Measurements from ENCODE around the gene KRT8.
A peak's percentile ranks its signal among the peaks of the same experiment; 100 is the strongest.

KRT8 gene

DNA sequence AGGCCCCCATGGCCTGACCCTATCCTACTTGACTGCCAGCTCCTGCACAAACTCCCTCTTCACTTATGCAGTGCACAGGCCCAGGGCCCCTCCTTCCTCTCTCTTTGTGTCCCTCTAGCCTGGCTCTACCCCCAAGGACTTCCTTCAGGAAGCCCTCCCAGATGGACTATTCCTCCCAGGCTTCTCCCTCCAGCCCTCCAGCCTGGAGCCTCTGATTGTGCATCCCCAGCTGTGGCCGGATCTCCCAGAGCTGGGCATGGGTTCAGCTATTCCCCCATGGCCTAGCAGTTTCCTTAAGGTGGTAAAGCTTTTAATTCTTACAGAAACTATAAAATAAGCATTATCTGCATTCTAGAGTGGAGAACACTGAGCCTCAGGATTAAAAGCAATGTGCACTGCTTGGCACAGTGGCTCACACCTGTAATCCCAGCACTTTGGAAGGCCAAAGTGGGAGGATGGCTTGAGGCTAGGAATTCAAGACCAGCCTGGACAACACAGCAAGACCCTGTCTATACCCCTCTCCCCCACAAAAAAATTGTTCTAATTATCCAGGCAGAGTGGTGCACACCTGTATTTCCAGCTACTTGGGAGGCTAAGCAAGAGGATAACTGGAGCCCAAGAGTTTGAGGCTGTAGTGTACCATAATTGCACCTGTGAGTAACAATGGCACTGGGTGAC is 16.8 kb upstream of the KRT8 start:
- peaks cover 8% of the 10 kb centered on the region for H3K27me3 ChIP-seq (replicated peaks; ENCODE audit: control insufficient read depth, insufficient read depth, low read length)
- DNase-seq (ENCODE audit: low read depth), result no peak
- H3K4me1 ChIP-seq (ENCODE audit: control insufficient read depth, insufficient read depth, low read length), result peaks cover 17% of the 10 kb centered on the region
- no peaks in the 10 kb centered on the region for H3K36me3 ChIP-seq (ENCODE audit: control insufficient read depth, insufficient read depth, low read length, severe bottlenecking)
- H3K4me3 ChIP-seq (ENCODE audit: low read length), result no peak overlapping the region
- no peak overlapping the region for H3K9ac ChIP-seq (ENCODE audit: low read length)
- no peaks in the 10 kb centered on the region for H3K9me3 ChIP-seq (ENCODE audit: control insufficient read depth, low read length)

DNA sequence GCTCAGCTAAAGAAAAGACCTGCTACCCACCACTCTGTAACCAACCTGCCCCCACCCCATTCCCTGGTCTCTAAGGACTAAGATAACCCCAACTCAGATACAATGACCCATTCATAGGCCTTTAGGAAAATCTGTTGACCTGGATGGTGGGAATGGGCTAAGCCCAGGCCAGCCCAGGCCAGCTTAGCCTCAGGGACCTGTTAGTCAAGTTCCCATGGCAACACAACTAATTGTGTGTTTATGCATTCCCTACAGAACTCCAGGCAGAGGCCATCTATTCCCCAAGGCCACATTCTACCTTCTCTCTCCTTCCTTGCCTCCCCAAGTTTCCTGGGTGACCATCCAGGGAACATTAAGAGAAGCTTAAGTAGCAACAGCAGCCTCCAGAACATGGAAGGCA is 16.1 kb upstream of the KRT8 start:
- Histone ChIP-seq H3K9me3 (ENCODE audit: control insufficient read depth, low read length) (peaks cover 5% of the 10 kb centered on the region), H3K36me3 (ENCODE audit: control insufficient read depth, insufficient read depth, low read length, severe bottlenecking) (no peaks in the 10 kb centered on the region), H3K4me3 (ENCODE audit: low read length) (no peak overlapping the region), H3K27me3 (replicated peaks; ENCODE audit: control insufficient read depth, insufficient read depth, low read length) (peaks cover 15% of the 10 kb centered on the region), H3K9ac (ENCODE audit: low read length) (no peak overlapping the region), H3K4me1 (ENCODE audit: control insufficient read depth, insufficient read depth, low read length) (peaks cover 14% of the 10 kb centered on the region)
- DNase-seq (ENCODE audit: low read depth), result peak; percentile 9

DNA sequence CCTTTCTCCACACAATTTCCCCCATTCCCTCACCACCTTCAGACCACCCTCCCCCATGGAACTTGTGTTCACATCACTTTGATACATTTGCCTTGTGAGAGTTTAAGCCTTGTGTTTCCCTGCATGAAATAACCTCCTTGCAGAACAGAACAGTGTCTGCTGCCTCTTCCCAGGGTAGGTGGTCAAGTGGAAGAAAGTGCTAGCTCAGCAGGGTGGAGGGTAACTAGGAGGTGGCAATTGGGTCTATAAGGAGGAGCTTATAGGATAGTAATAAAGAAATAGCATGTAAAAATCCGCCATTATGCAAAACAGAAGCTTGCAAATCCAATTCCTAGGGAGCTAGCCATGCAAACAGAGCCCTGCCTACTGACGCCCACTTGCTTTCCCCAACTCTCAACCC is 13.9 kb upstream of the KRT8 start:
- no peak overlapping the region for H3K9ac ChIP-seq (ENCODE audit: low read length)
- no peaks in the 10 kb centered on the region for H3K36me3 ChIP-seq (ENCODE audit: control insufficient read depth, insufficient read depth, low read length, severe bottlenecking)
- DNase-seq (ENCODE audit: low read depth), result no peak
- no peak overlapping the region for H3K4me3 ChIP-seq (ENCODE audit: low read length)
- H3K4me1 ChIP-seq (ENCODE audit: control insufficient read depth, insufficient read depth, low read length), result no peaks in the 10 kb centered on the region
- H3K27me3 ChIP-seq (replicated peaks; ENCODE audit: control insufficient read depth, insufficient read depth, low read length), result peaks cover 23% of the 10 kb centered on the region
- H3K9me3 ChIP-seq (ENCODE audit: control insufficient read depth, low read length), result peaks cover 5% of the 10 kb centered on the region

DNA sequence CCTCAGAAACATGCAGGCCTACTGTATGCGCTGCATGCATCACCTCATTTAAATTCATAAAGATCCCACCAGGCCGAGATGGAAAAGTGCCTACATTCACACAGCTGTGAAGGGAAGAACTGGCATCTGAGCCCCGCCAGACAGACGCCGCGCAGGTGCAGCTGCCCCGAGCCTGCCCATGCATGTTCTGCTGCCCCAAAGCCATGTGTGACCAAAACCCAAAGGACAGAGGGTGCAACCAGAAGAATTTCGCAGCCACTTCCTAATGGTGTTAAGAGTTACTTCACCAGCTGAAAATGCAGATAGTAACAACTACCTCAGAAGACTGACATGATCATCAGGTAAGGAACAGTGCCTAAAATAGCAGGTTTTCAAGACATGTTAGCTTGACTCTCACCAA is 13.5 kb upstream of the KRT8 start:
- H3K4me3 ChIP-seq (ENCODE audit: low read length), result no peak overlapping the region
- peaks cover 5% of the 10 kb centered on the region for H3K9me3 ChIP-seq (ENCODE audit: control insufficient read depth, low read length)
- H3K27me3 ChIP-seq (replicated peaks; ENCODE audit: control insufficient read depth, insufficient read depth, low read length), result peaks cover 23% of the 10 kb centered on the region
- no peaks in the 10 kb centered on the region for H3K36me3 ChIP-seq (ENCODE audit: control insufficient read depth, insufficient read depth, low read length, severe bottlenecking)
- no peak for DNase-seq (ENCODE audit: low read depth)
- no peak overlapping the region for H3K9ac ChIP-seq (ENCODE audit: low read length)
- no peaks in the 10 kb centered on the region for H3K4me1 ChIP-seq (ENCODE audit: control insufficient read depth, insufficient read depth, low read length)

DNA sequence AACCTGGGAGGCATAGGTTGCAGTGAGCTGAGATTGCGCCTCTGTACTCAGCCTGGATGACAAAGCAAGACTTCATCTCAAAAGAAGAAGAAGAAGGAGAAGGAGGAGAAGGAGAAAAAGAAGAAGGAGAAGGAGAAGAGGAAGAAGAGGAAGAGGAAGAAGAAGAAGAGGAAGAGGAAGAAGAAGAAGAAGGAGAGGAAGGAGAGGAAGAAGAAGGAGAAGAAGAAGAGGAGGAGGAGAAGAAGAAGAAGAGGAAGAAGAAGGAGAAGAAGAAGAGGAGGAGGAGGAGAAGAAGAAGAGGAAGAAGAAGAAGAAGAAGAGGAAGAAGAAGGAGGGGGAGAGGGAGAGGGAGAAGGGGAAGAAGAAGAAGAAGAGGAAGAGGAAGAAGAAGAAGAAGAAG is 12.9 kb upstream of the KRT8 start:
- H3K9ac ChIP-seq (ENCODE audit: low read length), result no peak overlapping the region
- H3K9me3 ChIP-seq (ENCODE audit: control insufficient read depth, low read length), result peaks cover 5% of the 10 kb centered on the region
- H3K36me3 ChIP-seq (ENCODE audit: control insufficient read depth, insufficient read depth, low read length, severe bottlenecking), result no peaks in the 10 kb centered on the region
- H3K4me1 ChIP-seq (ENCODE audit: control insufficient read depth, insufficient read depth, low read length), result no peaks in the 10 kb centered on the region
- no peak overlapping the region for H3K4me3 ChIP-seq (ENCODE audit: low read length)
- H3K27me3 ChIP-seq (replicated peaks; ENCODE audit: control insufficient read depth, insufficient read depth, low read length), result peaks cover 25% of the 10 kb centered on the region
- no peak for DNase-seq (ENCODE audit: low read depth)

DNA sequence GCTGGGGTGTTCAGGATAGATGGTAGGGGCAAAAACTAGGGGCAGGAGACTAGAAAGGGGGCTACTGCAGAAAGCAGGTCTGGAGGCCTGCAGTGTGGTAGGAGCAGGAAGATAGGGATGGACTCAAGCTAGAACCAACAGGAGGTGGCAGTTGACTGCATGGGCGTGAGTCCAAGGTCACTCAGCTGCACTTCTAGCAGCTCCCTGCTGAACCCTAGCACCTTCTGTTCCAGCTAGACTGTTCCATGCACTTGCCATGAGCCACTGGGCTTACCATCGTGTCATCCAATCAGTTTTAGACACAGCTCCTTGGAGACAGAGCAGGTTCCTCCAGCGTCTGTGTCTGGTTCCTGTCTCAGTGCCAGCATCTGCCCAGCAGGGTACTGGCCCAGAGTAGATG is 11.3 kb upstream of the KRT8 start:
- Histone ChIP-seq H3K27me3 (replicated peaks; ENCODE audit: control insufficient read depth, insufficient read depth, low read length) (peaks cover 30% of the 10 kb centered on the region), H3K36me3 (ENCODE audit: control insufficient read depth, insufficient read depth, low read length, severe bottlenecking) (no peaks in the 10 kb centered on the region), H3K9ac (ENCODE audit: low read length) (no peak overlapping the region), H3K9me3 (ENCODE audit: control insufficient read depth, low read length) (peaks cover 5% of the 10 kb centered on the region), H3K4me3 (ENCODE audit: low read length) (no peak overlapping the region), H3K4me1 (ENCODE audit: control insufficient read depth, insufficient read depth, low read length) (no peaks in the 10 kb centered on the region)
- DNase-seq (ENCODE audit: low read depth), result no peak

DNA sequence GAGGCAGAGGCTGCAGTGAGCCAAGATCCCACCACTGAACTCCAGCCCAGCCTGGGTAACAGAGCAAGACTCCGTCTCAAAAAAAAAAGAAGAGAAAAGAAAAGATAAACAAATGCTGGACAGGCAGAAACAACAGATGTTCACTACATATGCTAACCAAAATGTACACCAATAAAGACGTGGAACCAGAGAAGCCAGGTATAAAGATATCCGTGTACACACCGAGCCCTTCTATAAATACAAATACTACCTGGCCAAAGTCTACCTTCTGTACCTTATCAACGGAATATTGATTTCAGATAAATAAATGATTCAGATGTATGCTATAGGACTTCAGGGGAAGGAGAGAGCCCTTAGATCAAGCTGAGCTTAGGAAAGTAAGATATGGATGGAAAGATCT is 10.8 kb upstream of the KRT8 start:
- H3K27me3 ChIP-seq (replicated peaks; ENCODE audit: control insufficient read depth, insufficient read depth, low read length), result peaks cover 30% of the 10 kb centered on the region

DNA sequence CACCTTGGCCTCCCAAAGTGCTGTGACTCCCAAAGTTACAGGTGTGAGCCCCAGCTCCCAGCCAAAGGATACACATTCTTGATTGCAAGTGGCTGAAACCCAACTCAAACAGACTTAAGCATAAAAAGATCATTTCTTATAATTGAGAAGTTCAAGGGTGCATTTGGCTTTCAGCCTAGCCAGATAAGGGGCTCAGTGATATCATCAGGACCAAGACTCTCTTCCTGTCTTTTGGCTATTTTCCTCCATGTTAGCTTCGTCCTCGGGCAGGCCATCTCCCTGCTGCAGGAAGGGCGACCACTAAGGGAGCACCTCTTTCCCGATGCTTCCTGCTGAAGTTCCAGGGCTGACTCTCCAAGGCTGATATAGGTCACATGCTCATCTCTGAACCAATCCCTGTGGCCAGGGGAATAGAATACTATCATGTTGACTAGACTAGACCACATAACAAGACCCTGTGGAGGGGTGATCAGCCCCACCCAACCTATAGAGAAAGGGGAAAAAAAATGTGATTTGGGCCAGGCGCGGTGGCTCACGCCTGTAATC is 9.8 kb upstream of the KRT8 start:
- no peak for DNase-seq (ENCODE audit: low read depth)
- Histone ChIP-seq H3K27me3 (replicated peaks; ENCODE audit: control insufficient read depth, insufficient read depth, low read length) (peaks cover 30% of the 10 kb centered on the region), H3K9me3 (ENCODE audit: control insufficient read depth, low read length) (peaks cover 5% of the 10 kb centered on the region), H3K9ac (ENCODE audit: low read length) (no peak overlapping the region), H3K4me3 (ENCODE audit: low read length) (no peak overlapping the region), H3K36me3 (ENCODE audit: control insufficient read depth, insufficient read depth, low read length, severe bottlenecking) (no peaks in the 10 kb centered on the region), H3K4me1 (ENCODE audit: control insufficient read depth, insufficient read depth, low read length) (no peaks in the 10 kb centered on the region)

More for the DNA sequence above, 10.8 kb upstream of the KRT8 start:
- Histone ChIP-seq H3K4me1 (ENCODE audit: control insufficient read depth, insufficient read depth, low read length) (no peaks in the 10 kb centered on the region), H3K9ac (ENCODE audit: low read length) (no peak overlapping the region), H3K4me3 (ENCODE audit: low read length) (no peak overlapping the region), H3K9me3 (ENCODE audit: control insufficient read depth, low read length) (peaks cover 5% of the 10 kb centered on the region), H3K36me3 (ENCODE audit: control insufficient read depth, insufficient read depth, low read length, severe bottlenecking) (no peaks in the 10 kb centered on the region)
- DNase-seq (ENCODE audit: low read depth), result no peak

DNA sequence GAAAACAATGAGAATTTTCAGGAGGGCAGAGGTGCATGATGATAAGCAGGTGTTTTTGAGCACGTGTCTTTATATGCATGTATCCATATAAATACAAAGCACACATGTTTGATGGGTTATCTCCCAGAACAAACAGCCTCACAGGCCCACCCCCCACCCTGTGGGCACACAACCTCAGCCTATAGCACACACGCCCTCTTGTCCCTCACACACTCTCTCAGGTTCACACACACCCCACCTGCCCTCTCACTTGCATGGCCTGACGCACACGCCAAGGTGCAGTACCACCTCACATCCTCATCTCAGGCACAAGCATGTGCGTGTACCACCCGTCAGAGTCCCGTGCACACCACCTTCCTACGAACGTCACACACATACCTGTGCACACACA is 8.6 kb upstream of the KRT8 start:
- H3K4me1 ChIP-seq (ENCODE audit: control insufficient read depth, insufficient read depth, low read length), result no peaks in the 10 kb centered on the region
- H3K9me3 ChIP-seq (ENCODE audit: control insufficient read depth, low read length), result peaks cover 5% of the 10 kb centered on the region
- H3K36me3 ChIP-seq (ENCODE audit: control insufficient read depth, insufficient read depth, low read length, severe bottlenecking), result no peaks in the 10 kb centered on the region
- H3K4me3 ChIP-seq (ENCODE audit: low read length), result no peak overlapping the region
- H3K9ac ChIP-seq (ENCODE audit: low read length), result no peak overlapping the region
- no peak for DNase-seq (ENCODE audit: low read depth)
- peaks cover 30% of the 10 kb centered on the region for H3K27me3 ChIP-seq (replicated peaks; ENCODE audit: control insufficient read depth, insufficient read depth, low read length)

DNA sequence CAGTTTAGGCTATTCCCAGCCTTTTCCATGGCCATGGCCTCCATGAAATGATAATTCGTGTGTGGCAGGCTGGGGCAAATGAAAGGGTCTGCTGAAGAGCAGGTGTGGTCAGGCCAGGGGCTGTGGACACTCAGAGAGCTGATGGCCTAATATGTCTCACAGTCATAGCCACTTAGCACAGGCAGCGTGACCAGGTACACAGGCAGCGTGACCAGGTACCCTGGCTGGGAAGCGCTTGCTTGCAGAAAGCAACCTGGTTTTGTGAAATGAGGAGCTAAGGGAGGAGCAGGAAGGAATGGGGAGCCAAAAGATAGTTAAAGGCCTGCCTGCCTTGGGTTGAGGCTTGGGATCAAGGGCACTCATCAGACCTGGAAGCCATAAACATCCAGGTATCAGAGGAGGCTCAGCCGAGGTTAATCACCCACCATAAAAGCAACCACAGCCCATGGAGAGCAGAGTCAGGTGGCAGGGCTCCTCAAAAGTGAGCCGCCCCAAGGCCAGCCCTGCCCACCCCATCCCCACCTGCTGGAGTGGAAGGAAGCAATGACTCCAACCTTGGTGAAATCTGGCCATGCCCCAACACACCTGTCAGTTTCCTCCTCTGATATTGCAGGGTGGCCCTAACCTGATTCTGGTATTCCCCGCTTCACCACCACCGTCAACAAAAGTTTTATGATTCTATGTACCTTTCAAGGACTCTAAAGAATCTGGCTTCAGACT is 8.0 kb upstream of the KRT8 start:
- Histone ChIP-seq H3K4me3 (ENCODE audit: low read length) (no peak overlapping the region), H3K36me3 (ENCODE audit: control insufficient read depth, insufficient read depth, low read length, severe bottlenecking) (no peaks in the 10 kb centered on the region), H3K27me3 (replicated peaks; ENCODE audit: control insufficient read depth, insufficient read depth, low read length) (peaks cover 25% of the 10 kb centered on the region), H3K9ac (ENCODE audit: low read length) (no peak overlapping the region), H3K4me1 (ENCODE audit: control insufficient read depth, insufficient read depth, low read length) (peaks cover 1% of the 10 kb centered on the region), H3K9me3 (ENCODE audit: control insufficient read depth, low read length) (peaks cover 5% of the 10 kb centered on the region)
- DNase-seq (ENCODE audit: low read depth), result no peak

DNA sequence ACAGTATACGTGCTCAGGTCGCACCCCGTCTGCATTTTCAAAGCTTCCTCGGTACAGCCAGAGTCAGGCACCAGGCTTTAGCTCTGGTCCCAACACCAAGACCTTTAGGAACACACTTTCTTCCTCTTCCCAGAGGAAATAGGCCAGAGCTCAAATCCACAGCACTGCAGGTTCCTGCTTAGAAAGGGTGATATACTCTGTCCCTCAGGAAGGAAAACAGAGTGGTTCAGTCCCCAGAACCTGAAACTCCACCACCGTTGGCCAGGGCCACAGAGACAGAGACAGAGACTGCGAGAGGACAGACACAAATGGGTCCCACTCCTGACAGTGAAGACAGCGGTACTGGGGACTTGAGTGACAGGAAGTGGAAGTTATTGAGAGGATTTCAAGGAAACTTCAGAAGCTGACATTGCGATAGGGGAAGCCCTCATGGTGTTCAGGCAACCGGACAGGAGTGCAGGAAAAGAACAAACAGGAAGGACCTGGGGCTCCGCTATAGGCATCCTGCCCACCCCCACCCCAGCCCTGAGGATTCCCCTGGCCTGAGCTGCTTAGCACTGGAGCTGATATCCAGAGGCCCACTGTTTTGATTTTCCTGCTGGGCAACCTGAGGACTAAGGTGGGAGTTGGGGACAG is 5.5 kb upstream of the KRT8 start:
- no peaks in the 10 kb centered on the region for H3K36me3 ChIP-seq (ENCODE audit: control insufficient read depth, insufficient read depth, low read length, severe bottlenecking)
- no peak for DNase-seq (ENCODE audit: low read depth)

More for the DNA sequence above, 5.5 kb upstream of the KRT8 start:
- H3K9ac ChIP-seq (ENCODE audit: low read length), result no peak overlapping the region
- no peak overlapping the region for H3K4me3 ChIP-seq (ENCODE audit: low read length)
- no peaks in the 10 kb centered on the region for H3K9me3 ChIP-seq (ENCODE audit: control insufficient read depth, low read length)
- H3K4me1 ChIP-seq (ENCODE audit: control insufficient read depth, insufficient read depth, low read length), result peaks cover 7% of the 10 kb centered on the region
- H3K27me3 ChIP-seq (replicated peaks; ENCODE audit: control insufficient read depth, insufficient read depth, low read length), result peaks cover 12% of the 10 kb centered on the region
